ENCODE measurements around the gene CRIP2.

DNA sequence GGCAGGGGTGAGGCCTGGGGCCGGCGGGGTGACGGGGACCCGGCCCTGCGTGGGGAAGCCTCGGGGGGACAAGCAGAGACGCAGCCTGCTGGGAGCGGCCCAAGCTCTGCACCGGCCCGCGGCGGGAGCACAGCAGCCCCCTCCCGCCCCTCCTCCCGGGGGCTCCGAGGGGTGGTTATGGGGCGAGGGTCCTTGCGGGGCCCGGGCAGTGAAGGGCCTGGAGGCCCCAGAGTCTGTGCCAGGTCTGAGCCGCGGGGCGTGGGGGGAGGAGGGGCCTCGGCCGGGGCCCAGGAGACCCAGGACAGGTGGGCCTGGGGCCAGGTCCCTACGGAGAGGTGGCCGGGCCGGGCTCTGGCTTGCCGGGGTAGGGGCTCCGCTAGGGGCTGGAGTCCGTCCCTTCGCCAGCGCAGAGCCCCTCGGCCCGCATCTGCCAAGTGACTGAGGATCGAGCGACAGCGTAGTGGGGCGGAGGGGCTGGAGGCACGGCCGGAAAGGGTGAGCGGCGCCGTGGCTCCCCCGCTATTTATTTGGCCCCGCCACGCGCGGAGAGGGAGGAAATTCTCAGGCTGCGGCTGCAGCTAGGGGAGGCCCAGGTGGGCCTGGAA, 52.3 kb downstream of the CRIP2 start:
- TF ChIP-seq, protein P1, sequence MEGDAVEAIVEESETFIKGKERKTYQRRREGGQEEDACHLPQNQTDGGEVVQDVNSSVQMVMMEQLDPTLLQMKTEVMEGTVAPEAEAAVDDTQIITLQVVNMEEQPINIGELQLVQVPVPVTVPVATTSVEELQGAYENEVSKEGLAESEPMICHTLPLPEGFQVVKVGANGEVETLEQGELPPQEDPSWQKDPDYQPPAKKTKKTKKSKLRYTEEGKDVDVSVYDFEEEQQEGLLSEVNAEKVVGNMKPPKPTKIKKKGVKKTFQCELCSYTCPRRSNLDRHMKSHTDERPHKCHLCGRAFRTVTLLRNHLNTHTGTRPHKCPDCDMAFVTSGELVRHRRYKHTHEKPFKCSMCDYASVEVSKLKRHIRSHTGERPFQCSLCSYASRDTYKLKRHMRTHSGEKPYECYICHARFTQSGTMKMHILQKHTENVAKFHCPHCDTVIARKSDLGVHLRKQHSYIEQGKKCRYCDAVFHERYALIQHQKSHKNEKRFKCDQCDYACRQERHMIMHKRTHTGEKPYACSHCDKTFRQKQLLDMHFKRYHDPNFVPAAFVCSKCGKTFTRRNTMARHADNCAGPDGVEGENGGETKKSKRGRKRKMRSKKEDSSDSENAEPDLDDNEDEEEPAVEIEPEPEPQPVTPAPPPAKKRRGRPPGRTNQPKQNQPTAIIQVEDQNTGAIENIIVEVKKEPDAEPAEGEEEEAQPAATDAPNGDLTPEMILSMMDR (IDR thresholded peaks at IDR 0.05): no peak
- no peak for TF ChIP-seq POLR2A (IDR thresholded peaks at IDR 0.05)
